Sigmoid colon (tissue), 4 donors: ENCODE data around the gene CYP4F8.

Experiments
- CTCF ChIP-seq, 4 experiments: fragments of 450-650 bp in 3 of 4; fragments of 200-600 bp in 1 of 4; IDR thresholded peaks; one replicate each; pipeline ENCODE4 v1.5.1; 2016 to 2019; ENCODE audit warnings: antibody characterized with exemption in 4 of 4, mild to moderate bottlenecking in 3 of 4, moderate library complexity in 2 of 4
- EP300 ChIP-seq, 4 donors: sonication (generic); formaldehyde crosslinking; IDR thresholded peaks; one replicate each; pipeline ENCODE4 v1.6.1; 2017; ENCODE audit warnings: antibody characterized with exemption in 4 of 4
- POLR2A ChIP-seq, 2 donors: fragments of 450-650 bp; IDR thresholded peaks; one replicate each; pipeline ENCODE4 v1.6.1; 2016; ENCODE audit warnings: antibody characterized with exemption in 2 of 2, mild to moderate bottlenecking in 2 of 2, moderate library complexity in 2 of 2

- TF ChIP-seq POLR2A (IDR thresholded peaks at IDR 0.05), result no peak
- TF ChIP-seq CTCF (IDR thresholded peaks at IDR 0.05), result no peak
- TF ChIP-seq EP300 (IDR thresholded peaks at IDR 0.05), result no peak
Measured at GRCh38 chr19:15614507-15615379, at the start of gene CYP4F8.
